Keratinocyte (primary cell): ENCODE data around the gene SDK1. TPM values are rescaled to one million over a fixed set of nuclear protein-coding genes. Genes with fewer than 3 reads are reported as not detected.

ENCODE experiments used
- DNase-seq: peaks from one replicate; pipeline ENCODE4 v3.0.0-alpha.2; 2011; ENCODE audit warnings: low read depth, missing footprints, low spot score
- FAIRE-seq: peaks from 2 replicates; lab custom pipeline; 2011; peaks lifted over from hg19 to GRCh38; lab: Jason Lieb, UNC
- H2AFZ ChIP-seq: 2 replicates; pipeline ENCODE4 v1.6.0; 2012; ENCODE audit warnings: low read length, control low read depth, inconsistent platforms; ENCODE audit not compliant: control insufficient read depth
- H3K27ac ChIP-seq: 2 replicates; pipeline ENCODE4 v1.5.1; 2011; ENCODE audit warnings: low read length; ENCODE audit not compliant: control insufficient read depth, insufficient read depth
- H3K27me3 ChIP-seq: 3 replicates; pipeline ENCODE4 v1.6.0; 2011; ENCODE audit warnings: low read length; ENCODE audit not compliant: control insufficient read depth, insufficient read depth; ENCODE audit errors: extremely low read depth
- H3K36me3 ChIP-seq, 2 experiments: 2 replicates in 1 of 2; 3 replicates in 1 of 2; pipeline ENCODE4 v1.5.1; 2011; ENCODE audit warnings: low read length in 2 of 2, mild to moderate bottlenecking in 1 of 2; ENCODE audit not compliant: control insufficient read depth in 2 of 2, insufficient read depth in 2 of 2; ENCODE audit errors: extremely low read depth in 1 of 2
- H3K4me1 ChIP-seq: 3 replicates; pipeline ENCODE4 v1.5.1; 2011; ENCODE audit warnings: low read length; ENCODE audit not compliant: control insufficient read depth, insufficient read depth; ENCODE audit errors: extremely low read depth
- H3K4me2 ChIP-seq: 3 replicates; pipeline ENCODE4 v1.6.0; 2011; ENCODE audit warnings: low read depth, low read length; ENCODE audit not compliant: control insufficient read depth, insufficient read depth; ENCODE audit errors: extremely low read depth
- H3K4me3 ChIP-seq, 3 experiments: fragments of 200-600 bp in 1 of 3; sonication (generic) in 1 of 3; 2 replicates in 2 of 3; 3 replicates in 1 of 3; pipeline ENCODE4 v1.5.1; 2011 to 2016; ENCODE audit warnings: low read length in 3 of 3, mild to moderate bottlenecking in 3 of 3, control low read depth in 2 of 3, inconsistent platforms in 1 of 3, low read depth in 1 of 3, mixed read lengths in 1 of 3, mixed run types in 1 of 3, moderate library complexity in 1 of 3; ENCODE audit not compliant: control insufficient read depth in 2 of 3, insufficient read depth in 2 of 3; ENCODE audit errors: extremely low read depth in 1 of 3
- H3K79me2 ChIP-seq: 2 replicates; pipeline ENCODE4 v1.6.0; 2012; ENCODE audit warnings: low read length; ENCODE audit not compliant: control insufficient read depth, insufficient read depth
- H3K9ac ChIP-seq: 3 replicates; pipeline ENCODE4 v1.6.0; 2011; ENCODE audit warnings: low read length; ENCODE audit not compliant: control insufficient read depth, insufficient read depth; ENCODE audit errors: extremely low read depth
- H3K9me1 ChIP-seq: 3 replicates; pipeline ENCODE4 v1.6.0; 2011; ENCODE audit warnings: low read length; ENCODE audit not compliant: control insufficient read depth, insufficient read depth; ENCODE audit errors: extremely low read depth
- H3K9me3 ChIP-seq: 2 replicates; pipeline ENCODE4 v1.5.1; 2012; ENCODE audit warnings: low read depth, low read length; ENCODE audit not compliant: control insufficient read depth
- H4K20me1 ChIP-seq: 3 replicates; pipeline ENCODE4 v1.6.0; 2011; ENCODE audit warnings: low read length; ENCODE audit not compliant: control insufficient read depth, insufficient read depth; ENCODE audit errors: extremely low read depth
- EZH2 ChIP-seq: IDR thresholded peaks from one replicate; pipeline ENCODE4 v1.6.1; 2012; ENCODE audit warnings: inconsistent platforms, mild to moderate bottlenecking, low read length, moderate library complexity
- dilution Hi-C: fragments of 300-500 bp; cut with MboI; formaldehyde crosslinking; loops from one replicate; pipeline ENCODE4 v1.7.0; 2020; ENCODE audit warnings: low sequenced_read_pairs; ENCODE audit not compliant: extremely low pct_ligation_motif_present
- polyA plus RNA-seq, 5 experiments: library from polyadenylated mRNA; depleted of rRNA in 3 of 5; stranded (reverse) in 3 of 5; stranded (forward) in 1 of 5; unstranded in 1 of 5; fragments of >200 nt; gene quantifications; 1 replicate in 1 of 5; 2 replicates in 3 of 5; 3 replicates in 1 of 5; pipeline versions ENCODE4 v1.2.1 to v1.2.3, GENCODE V29; 2011 to 2012; ENCODE audit warnings: missing spikeins in 2 of 5, low read depth in 1 of 5, low replicate concordance in 1 of 5
- TF ChIP-seq, protein P1 (sequence below), 3 experiments: IDR thresholded peaks in 1 of 3; conservative IDR thresholded peaks in 1 of 3; optimal IDR thresholded peaks in 1 of 3; 2 replicates in 2 of 3; 3 replicates in 1 of 3; pipeline versions ENCODE3 to v1.5.1; 2011; ENCODE audit warnings: low read length in 3 of 3, mild to moderate bottlenecking in 3 of 3, moderate library complexity in 2 of 3, control low read depth in 1 of 3, inconsistent platforms in 1 of 3; ENCODE audit not compliant: insufficient read depth in 2 of 3; ENCODE audit errors: extremely low read depth in 1 of 3

SDK1 gene
- polyA plus RNA-seq, 1 donor (not counting 4 experiments of a cell fraction or from before 2014, with no cell fraction given): 0.66 TPM

GRCh38 chr7:3358991-3359390 lies 57.9 kb downstream of the SDK1 start:
- H3K9me1 ChIP-seq: no peaks in the 10 kb centered on the region
- H3K27me3 ChIP-seq: no peaks in the 10 kb centered on the region
- dilution Hi-C loops: no loop called here

GRCh38 chr7:3367261-3367660 lies 66.2 kb downstream of the SDK1 start:
- Histone ChIP-seq H2AFZ (no peak overlapping the region), H3K9ac (no peak overlapping the region), H4K20me1 (no peaks in the 10 kb centered on the region), H3K4me2 (no peak overlapping the region), H3K4me3 (no peak overlapping the region), H3K79me2 (no peaks in the 10 kb centered on the region), H3K27me3 (no peaks in the 10 kb centered on the region), H3K27ac (no peak overlapping the region), H3K4me1 (no peaks in the 10 kb centered on the region), H3K9me3 (no peaks in the 10 kb centered on the region), H3K36me3 (no peaks in the 10 kb centered on the region), H3K9me1 (no peaks in the 10 kb centered on the region)
- TF ChIP-seq, protein P1, sequence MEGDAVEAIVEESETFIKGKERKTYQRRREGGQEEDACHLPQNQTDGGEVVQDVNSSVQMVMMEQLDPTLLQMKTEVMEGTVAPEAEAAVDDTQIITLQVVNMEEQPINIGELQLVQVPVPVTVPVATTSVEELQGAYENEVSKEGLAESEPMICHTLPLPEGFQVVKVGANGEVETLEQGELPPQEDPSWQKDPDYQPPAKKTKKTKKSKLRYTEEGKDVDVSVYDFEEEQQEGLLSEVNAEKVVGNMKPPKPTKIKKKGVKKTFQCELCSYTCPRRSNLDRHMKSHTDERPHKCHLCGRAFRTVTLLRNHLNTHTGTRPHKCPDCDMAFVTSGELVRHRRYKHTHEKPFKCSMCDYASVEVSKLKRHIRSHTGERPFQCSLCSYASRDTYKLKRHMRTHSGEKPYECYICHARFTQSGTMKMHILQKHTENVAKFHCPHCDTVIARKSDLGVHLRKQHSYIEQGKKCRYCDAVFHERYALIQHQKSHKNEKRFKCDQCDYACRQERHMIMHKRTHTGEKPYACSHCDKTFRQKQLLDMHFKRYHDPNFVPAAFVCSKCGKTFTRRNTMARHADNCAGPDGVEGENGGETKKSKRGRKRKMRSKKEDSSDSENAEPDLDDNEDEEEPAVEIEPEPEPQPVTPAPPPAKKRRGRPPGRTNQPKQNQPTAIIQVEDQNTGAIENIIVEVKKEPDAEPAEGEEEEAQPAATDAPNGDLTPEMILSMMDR (optimal IDR thresholded peaks at IDR 0.05 in 1 of 3, IDR thresholded peaks at IDR 0.05 in 1 of 3, conservative IDR thresholded peaks at IDR 0.05 in 1 of 3; ENCODE audit: extremely low read depth in 1 of 3, insufficient read depth in 2 of 3, low read length in 3 of 3): no peak
- TF ChIP-seq EZH2: no peak
- DNase-seq: no peak
- no peak for FAIRE-seq
- dilution Hi-C loops: no loop called here

More at GRCh38 chr7:3358991-3359390, 57.9 kb downstream of the SDK1 start:
- H3K36me3 ChIP-seq: no peaks in the 10 kb centered on the region
- H3K79me2 ChIP-seq: no peaks in the 10 kb centered on the region
- no peak overlapping the region for H3K4me2 ChIP-seq
- no peak overlapping the region for H2AFZ ChIP-seq
- no peak for DNase-seq
- no peak overlapping the region for H3K9ac ChIP-seq
- H3K9me3 ChIP-seq: no peaks in the 10 kb centered on the region
- no peaks in the 10 kb centered on the region for H4K20me1 ChIP-seq
- no peak for FAIRE-seq
- no peaks in the 10 kb centered on the region for H3K4me1 ChIP-seq
- H3K27ac ChIP-seq: no peak overlapping the region
- TF ChIP-seq EZH2: no peak
- TF ChIP-seq, protein P1 (optimal IDR thresholded peaks at IDR 0.05 in 1 of 3, IDR thresholded peaks at IDR 0.05 in 1 of 3, conservative IDR thresholded peaks at IDR 0.05 in 1 of 3; ENCODE audit: extremely low read depth in 1 of 3, insufficient read depth in 2 of 3, low read length in 3 of 3): no peak
- H3K4me3 ChIP-seq: no peak overlapping the region
